T47D (cell line): ENCODE results near the gene TMEM204.

Experiments used
- DNase-seq, 2 experiments: peaks; one replicate each; pipeline versions ENCODE4 v3.0.0 to v3.0.0-alpha.2; 2011 to 2012; ENCODE audit warnings: low read depth in 1 of 2, low spot score in 1 of 2
- JUND ChIP-seq: IDR thresholded peaks from 2 replicates; pipeline ENCODE4 v1.6.1; 2012; ENCODE audit warnings: low read depth
- in situ Hi-C: cut with HindIII; loops from 2 replicates; pipeline ENCODE4 v1.10.0; 2016; ENCODE audit warnings: low sequenced_read_pairs, low pct_unique_long_range_greater_than_20kb

TMEM204 gene

GRCh38 chr16:1518626-1519135 lies 14.8 kb upstream of the TMEM204 start:
- DNase-seq: no peak
- TF ChIP-seq JUND: no peak
- in situ Hi-C loops: no loop called here

GRCh38 chr16:1519831-1520230 lies 13.6 kb upstream of the TMEM204 start:
- DNase-seq: no peak
- TF ChIP-seq JUND: no peak
- in situ Hi-C loops: no loop called here

GRCh38 chr16:1520461-1520860 lies 13.0 kb upstream of the TMEM204 start:
- TF ChIP-seq JUND: no peak
- in situ Hi-C loops: no loop called here
- no peak for DNase-seq

GRCh38 chr16:1523581-1524245 lies 9.8 kb upstream of the TMEM204 start:
- no peak for TF ChIP-seq JUND
- no peak for DNase-seq
- in situ Hi-C loops: no loop called here

- in situ Hi-C loops: no loop called here
- no peak for TF ChIP-seq JUND
- DNase-seq: no peak
Observed at GRCh38 chr16:1524366-1524765, 9.1 kb upstream of the TMEM204 start.

- no peak for TF ChIP-seq JUND
- DNase-seq: no peak
- in situ Hi-C loops: no loop called here
Observed at GRCh38 chr16:1525871-1526607, 7.4 kb upstream of the TMEM204 start.

GRCh38 chr16:1526608-1527555 lies 6.6 kb upstream of the TMEM204 start:
- no peak for DNase-seq
- in situ Hi-C loops: no loop called here
- no peak for TF ChIP-seq JUND

- in situ Hi-C loops: no loop called here
- TF ChIP-seq JUND: no peak
- no peak for DNase-seq
Observed at GRCh38 chr16:1527836-1528811, 5.3 kb upstream of the TMEM204 start.

- in situ Hi-C loops: no loop called here
- TF ChIP-seq JUND: no peak
- no peak for DNase-seq
Observed at GRCh38 chr16:1528921-1529537, 4.4 kb upstream of the TMEM204 start.

- DNase-seq: no peak
- in situ Hi-C loops: no loop called here
- no peak for TF ChIP-seq JUND
Observed at GRCh38 chr16:1530349-1530882, 3.0 kb upstream of the TMEM204 start.
